HEK293 (cell line): ENCODE measurements around the gene SPRED3.

ENCODE experiments used
- CTCF ChIA-PET: fragments of 350-600 bp; formaldehyde crosslinking; extraction: SDS; loops from one replicate; lab custom pipeline; 2021; ENCODE audit warnings: antibody characterized with exemption; lab: Yijun Ruan, JAX
- POLR2A ChIA-PET: fragments of 300-600 bp; formaldehyde crosslinking; extraction: SDS; loops from one replicate; lab custom pipeline; 2020; ENCODE audit warnings: antibody characterized with exemption, inconsistent platforms; lab: Yijun Ruan, JAX
- H3K27ac ChIP-seq: fragments of 200-500 bp; sonication (Bioruptor generic); 2 replicates; pipeline ENCODE4 v1.5.1; 2014; ENCODE audit warnings: low read depth, low read length, control low read depth, inconsistent platforms; ENCODE audit errors: extremely low read depth
- H3K36me3 ChIP-seq, 2 experiments: fragments of 200-500 bp in 1 of 2; sonication (Bioruptor generic) in 1 of 2; 1 replicate in 1 of 2; 2 replicates in 1 of 2; pipeline ENCODE4 v1.5.1; 2014 to 2017; ENCODE audit warnings: inconsistent platforms in 2 of 2, low read length in 2 of 2; ENCODE audit not compliant: control insufficient read depth in 2 of 2, insufficient read depth in 1 of 2
- H3K4me1 ChIP-seq: fragments of 200-500 bp; sonication (Bioruptor generic); 2 replicates; pipeline ENCODE4 v1.5.1; 2014; ENCODE audit warnings: mild to moderate bottlenecking, low read length, inconsistent platforms; ENCODE audit not compliant: control insufficient read depth, insufficient read depth
- H3K4me3 ChIP-seq: 2 replicates; pipeline ENCODE4 v1.5.1; 2011; ENCODE audit warnings: low read depth, mild to moderate bottlenecking, control low read depth, low read length, moderate library complexity
- H3K9me3 ChIP-seq: fragments of 200-500 bp; sonication (Bioruptor generic); 2 replicates; pipeline ENCODE4 v1.5.1; 2014; ENCODE audit warnings: low read depth, low read length, inconsistent platforms; ENCODE audit not compliant: control insufficient read depth, insufficient read depth
- EGR2 ChIP-seq: fragments of 450-650 bp; formaldehyde crosslinking; IDR thresholded peaks from 2 replicates; pipeline ENCODE4 v1.5.1; 2016; ENCODE audit warnings: low read depth, missing biosample characterization, missing genetic modification characterization
- HOXC10 ChIP-seq: sonication (generic); formaldehyde crosslinking; IDR thresholded peaks from 2 replicates; pipeline ENCODE4 v1.8.1; 2023; ENCODE audit warnings: mild to moderate bottlenecking, missing genetic modification reagents
- IKZF3 ChIP-seq: fragments of 450-650 bp; IDR thresholded peaks from 2 replicates; pipeline ENCODE4 v1.5.0; 2018; ENCODE audit warnings: missing biosample characterization, mild to moderate bottlenecking, missing genetic modification characterization, moderate library complexity
- KLF8 ChIP-seq: fragments of 450-650 bp; formaldehyde crosslinking; IDR thresholded peaks from 2 replicates; pipeline ENCODE4 v1.5.1; 2016; ENCODE audit warnings: missing biosample characterization, missing genetic modification characterization
- MYNN ChIP-seq: fragments of 450-650 bp; formaldehyde crosslinking; IDR thresholded peaks from 2 replicates; pipeline ENCODE4 v1.5.1; 2016; ENCODE audit warnings: missing biosample characterization, missing genetic modification characterization, borderline replicate concordance
- SCRT2 ChIP-seq: fragments of 450-650 bp; formaldehyde crosslinking; IDR thresholded peaks from 2 replicates; pipeline ENCODE4 v1.5.1; 2016; ENCODE audit warnings: missing biosample characterization, missing genetic modification characterization
- TRIM28 ChIP-seq: IDR thresholded peaks from 2 replicates; pipeline ENCODE4 v1.6.1; 2011; ENCODE audit warnings: low read length, control low read depth, borderline replicate concordance
- ZBTB17 ChIP-seq: fragments of 450-650 bp; formaldehyde crosslinking; IDR thresholded peaks from 2 replicates; pipeline ENCODE4 v1.5.1; 2016; ENCODE audit warnings: missing biosample characterization, missing genetic modification characterization
- ZBTB21 ChIP-seq: fragments of 450-650 bp; formaldehyde crosslinking; IDR thresholded peaks from 2 replicates; pipeline ENCODE4 v1.5.1; 2017; ENCODE audit warnings: missing biosample characterization, missing genetic modification characterization
- ZBTB8A ChIP-seq: fragments of 450-650 bp; formaldehyde crosslinking; IDR thresholded peaks from 2 replicates; pipeline ENCODE4 v1.5.1; 2016; ENCODE audit warnings: missing biosample characterization, missing genetic modification characterization
- ZFP69B ChIP-seq: fragments of 450-650 bp; formaldehyde crosslinking; IDR thresholded peaks from 2 replicates; pipeline ENCODE4 v1.5.1; 2016; ENCODE audit warnings: missing biosample characterization, missing genetic modification characterization
- ZNF114 ChIP-seq: fragments of 450-650 bp; formaldehyde crosslinking; IDR thresholded peaks from 2 replicates; pipeline ENCODE4 v1.5.0; 2017; ENCODE audit warnings: missing biosample characterization, missing genetic modification characterization
- ZNF335 ChIP-seq: fragments of 450-650 bp; formaldehyde crosslinking; conservative IDR thresholded peaks from 2 replicates; pipeline ENCODE4 v1.5.1; 2016; ENCODE audit warnings: missing biosample characterization, missing genetic modification characterization
- ZNF404 ChIP-seq: fragments of 450-650 bp; formaldehyde crosslinking; IDR thresholded peaks from 2 replicates; pipeline ENCODE4 v1.5.1; 2017; ENCODE audit warnings: missing biosample characterization, missing genetic modification characterization
- ZNF416 ChIP-seq: fragments of 450-650 bp; formaldehyde crosslinking; IDR thresholded peaks from 2 replicates; pipeline ENCODE4 v1.5.1; 2016; ENCODE audit warnings: missing biosample characterization, missing genetic modification characterization
- ZNF544 ChIP-seq: fragments of 450-650 bp; formaldehyde crosslinking; IDR thresholded peaks from 2 replicates; pipeline ENCODE4 v1.5.0; 2017; ENCODE audit warnings: missing biosample characterization, missing genetic modification characterization
- ZNF555 ChIP-seq: fragments of 450-650 bp; formaldehyde crosslinking; conservative IDR thresholded peaks from 2 replicates; pipeline ENCODE4 v1.5.1; 2017; ENCODE audit warnings: missing biosample characterization, mild to moderate bottlenecking, missing genetic modification characterization, inconsistent platforms
- ZNF76 ChIP-seq: fragments of 450-650 bp; formaldehyde crosslinking; IDR thresholded peaks from 2 replicates; pipeline ENCODE4; 2016; ENCODE audit warnings: low read depth, missing biosample characterization, missing genetic modification characterization, borderline replicate concordance
- ZNF837 ChIP-seq: fragments of 450-650 bp; formaldehyde crosslinking; IDR thresholded peaks from 2 replicates; pipeline ENCODE4 v1.5.1; 2016; ENCODE audit warnings: missing biosample characterization, missing genetic modification characterization
- TF ChIP-seq, protein P1 (sequence below): fragments of 450-650 bp; formaldehyde crosslinking; IDR thresholded peaks from 2 replicates; pipeline ENCODE4 v1.5.1; 2017; ENCODE audit warnings: missing biosample characterization, missing genetic modification characterization
- TF ChIP-seq, protein P2 (sequence below): fragments of 450-650 bp; formaldehyde crosslinking; IDR thresholded peaks from 2 replicates; pipeline ENCODE4 v1.5.1; 2016; ENCODE audit warnings: missing biosample characterization, missing genetic modification characterization
- TF ChIP-seq, protein P3 (sequence below): fragments of 450-650 bp; formaldehyde crosslinking; IDR thresholded peaks from 2 replicates; pipeline ENCODE4 v1.5.1; 2016; ENCODE audit warnings: missing biosample characterization, missing genetic modification characterization, borderline replicate concordance
- TF ChIP-seq, protein P4 (sequence below): fragments of 450-650 bp; formaldehyde crosslinking; IDR thresholded peaks from 2 replicates; pipeline ENCODE4 v1.5.1; 2016; ENCODE audit warnings: missing biosample characterization, missing genetic modification characterization
- TF ChIP-seq, protein P5 (sequence below): sonication (generic); formaldehyde crosslinking; IDR thresholded peaks from 2 replicates; pipeline ENCODE4 v1.8.1; 2022; ENCODE audit warnings: mild to moderate bottlenecking, moderate library complexity, missing genetic modification reagents

Gene SPRED3

DNA sequence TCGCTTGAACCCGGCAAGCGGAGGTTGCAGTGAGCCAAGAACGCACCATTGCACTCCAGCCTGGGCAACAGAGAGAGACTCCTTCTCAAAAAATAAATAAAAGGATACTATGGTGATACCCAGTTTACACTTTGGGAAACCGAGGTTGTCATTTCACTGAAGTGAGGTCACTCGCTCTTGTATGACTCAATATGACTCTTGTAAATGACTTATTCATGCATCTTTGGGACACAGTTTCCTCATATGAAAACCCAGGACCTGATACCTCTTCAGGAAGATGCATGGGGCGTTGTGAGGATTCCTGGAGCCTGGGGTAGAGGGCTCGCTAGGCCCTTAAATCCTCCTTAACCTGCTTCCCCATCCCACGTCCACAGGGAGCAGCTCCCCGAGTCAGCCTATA lies 9.6 kb upstream of the SPRED3 start:
- H3K4me1 ChIP-seq = peaks cover 17% of the 10 kb centered on the region
- ChIA-PET CTCF (interaction anchor here (1.4 kb wide), 1 partner anchor 134 kb away, joined by 4 read pairs; no protein-coding TSS in a partner anchor), POLR2A (interaction anchor here (2.6 kb wide), 1 partner anchor 9 kb away, joined by 31 read pairs; the partner anchor contains the start of gene GGN)
- peaks cover 71 to 79% of the 10 kb centered on the region in 2 experiments for H3K36me3 ChIP-seq
- H3K4me3 ChIP-seq = no peak overlapping the region
- TF ChIP-seq, protein P1, sequence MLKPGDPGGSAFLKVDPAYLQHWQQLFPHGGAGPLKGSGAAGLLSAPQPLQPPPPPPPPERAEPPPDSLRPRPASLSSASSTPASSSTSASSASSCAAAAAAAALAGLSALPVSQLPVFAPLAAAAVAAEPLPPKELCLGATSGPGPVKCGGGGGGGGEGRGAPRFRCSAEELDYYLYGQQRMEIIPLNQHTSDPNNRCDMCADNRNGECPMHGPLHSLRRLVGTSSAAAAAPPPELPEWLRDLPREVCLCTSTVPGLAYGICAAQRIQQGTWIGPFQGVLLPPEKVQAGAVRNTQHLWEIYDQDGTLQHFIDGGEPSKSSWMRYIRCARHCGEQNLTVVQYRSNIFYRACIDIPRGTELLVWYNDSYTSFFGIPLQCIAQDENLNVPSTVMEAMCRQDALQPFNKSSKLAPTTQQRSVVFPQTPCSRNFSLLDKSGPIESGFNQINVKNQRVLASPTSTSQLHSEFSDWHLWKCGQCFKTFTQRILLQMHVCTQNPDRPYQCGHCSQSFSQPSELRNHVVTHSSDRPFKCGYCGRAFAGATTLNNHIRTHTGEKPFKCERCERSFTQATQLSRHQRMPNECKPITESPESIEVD (tag by site-specific recombination) = no peak
- TF ChIP-seq, protein P2, sequence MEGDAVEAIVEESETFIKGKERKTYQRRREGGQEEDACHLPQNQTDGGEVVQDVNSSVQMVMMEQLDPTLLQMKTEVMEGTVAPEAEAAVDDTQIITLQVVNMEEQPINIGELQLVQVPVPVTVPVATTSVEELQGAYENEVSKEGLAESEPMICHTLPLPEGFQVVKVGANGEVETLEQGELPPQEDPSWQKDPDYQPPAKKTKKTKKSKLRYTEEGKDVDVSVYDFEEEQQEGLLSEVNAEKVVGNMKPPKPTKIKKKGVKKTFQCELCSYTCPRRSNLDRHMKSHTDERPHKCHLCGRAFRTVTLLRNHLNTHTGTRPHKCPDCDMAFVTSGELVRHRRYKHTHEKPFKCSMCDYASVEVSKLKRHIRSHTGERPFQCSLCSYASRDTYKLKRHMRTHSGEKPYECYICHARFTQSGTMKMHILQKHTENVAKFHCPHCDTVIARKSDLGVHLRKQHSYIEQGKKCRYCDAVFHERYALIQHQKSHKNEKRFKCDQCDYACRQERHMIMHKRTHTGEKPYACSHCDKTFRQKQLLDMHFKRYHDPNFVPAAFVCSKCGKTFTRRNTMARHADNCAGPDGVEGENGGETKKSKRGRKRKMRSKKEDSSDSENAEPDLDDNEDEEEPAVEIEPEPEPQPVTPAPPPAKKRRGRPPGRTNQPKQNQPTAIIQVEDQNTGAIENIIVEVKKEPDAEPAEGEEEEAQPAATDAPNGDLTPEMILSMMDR (tag by site-specific recombination) = no peak
- no peak for TF ChIP-seq TRIM28
- no peak for TF ChIP-seq ZNF335 (tag by site-specific recombination)
- TF ChIP-seq, protein P3, sequence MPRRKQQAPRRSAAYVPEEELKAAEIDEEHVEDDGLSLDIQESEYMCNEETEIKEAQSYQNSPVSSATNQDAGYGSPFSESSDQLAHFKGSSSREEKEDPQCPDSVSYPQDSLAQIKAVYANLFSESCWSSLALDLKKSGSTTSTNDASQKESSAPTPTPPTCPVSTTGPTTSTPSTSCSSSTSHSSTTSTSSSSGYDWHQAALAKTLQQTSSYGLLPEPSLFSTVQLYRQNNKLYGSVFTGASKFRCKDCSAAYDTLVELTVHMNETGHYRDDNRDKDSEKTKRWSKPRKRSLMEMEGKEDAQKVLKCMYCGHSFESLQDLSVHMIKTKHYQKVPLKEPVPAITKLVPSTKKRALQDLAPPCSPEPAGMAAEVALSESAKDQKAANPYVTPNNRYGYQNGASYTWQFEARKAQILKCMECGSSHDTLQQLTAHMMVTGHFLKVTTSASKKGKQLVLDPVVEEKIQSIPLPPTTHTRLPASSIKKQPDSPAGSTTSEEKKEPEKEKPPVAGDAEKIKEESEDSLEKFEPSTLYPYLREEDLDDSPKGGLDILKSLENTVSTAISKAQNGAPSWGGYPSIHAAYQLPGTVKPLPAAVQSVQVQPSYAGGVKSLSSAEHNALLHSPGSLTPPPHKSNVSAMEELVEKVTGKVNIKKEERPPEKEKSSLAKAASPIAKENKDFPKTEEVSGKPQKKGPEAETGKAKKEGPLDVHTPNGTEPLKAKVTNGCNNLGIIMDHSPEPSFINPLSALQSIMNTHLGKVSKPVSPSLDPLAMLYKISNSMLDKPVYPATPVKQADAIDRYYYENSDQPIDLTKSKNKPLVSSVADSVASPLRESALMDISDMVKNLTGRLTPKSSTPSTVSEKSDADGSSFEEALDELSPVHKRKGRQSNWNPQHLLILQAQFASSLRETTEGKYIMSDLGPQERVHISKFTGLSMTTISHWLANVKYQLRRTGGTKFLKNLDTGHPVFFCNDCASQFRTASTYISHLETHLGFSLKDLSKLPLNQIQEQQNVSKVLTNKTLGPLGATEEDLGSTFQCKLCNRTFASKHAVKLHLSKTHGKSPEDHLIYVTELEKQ (tag by site-specific recombination) = no peak
- TF ChIP-seq ZNF416 (tag by site-specific recombination) = no peak
- H3K27ac ChIP-seq = no peak overlapping the region
- H3K9me3 ChIP-seq = no peaks in the 10 kb centered on the region

DNA sequence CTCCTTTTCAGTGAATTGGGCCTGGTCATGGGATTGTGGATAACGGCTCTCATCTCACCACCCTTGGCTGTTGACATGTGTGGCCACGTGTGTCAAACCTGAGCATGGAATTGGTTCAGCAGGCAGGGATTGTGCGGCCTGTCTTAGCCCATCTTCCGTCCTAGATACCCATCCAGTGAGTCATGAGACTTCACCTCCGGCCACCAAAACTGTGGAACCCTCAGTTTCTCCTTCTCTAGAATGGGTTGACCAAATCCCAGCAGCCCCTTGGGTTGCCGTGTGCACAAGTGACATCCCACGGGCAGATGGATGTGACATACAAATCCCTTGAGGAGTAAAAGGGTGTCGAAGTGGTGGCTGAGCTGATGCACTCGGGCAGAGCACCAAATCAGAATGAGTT lies 7.4 kb upstream of the SPRED3 start:
- CTCF ChIA-PET = interaction anchor here (0.6 kb wide), 2 partner anchors 50 to 98 kb away, joined by 3 to 4 read pairs; no protein-coding TSS in a partner anchor
- peaks cover 5% of the 10 kb centered on the region for H3K4me1 ChIP-seq
- peaks cover 82 to 87% of the 10 kb centered on the region in 2 experiments for H3K36me3 ChIP-seq
- H3K27ac ChIP-seq = no peak overlapping the region
- H3K9me3 ChIP-seq = no peaks in the 10 kb centered on the region
- POLR2A ChIA-PET = interaction anchor here (0.8 to 1.4 kb wide), 3 partner anchors 13 to 22 kb away, joined by 3 read pairs; partner anchors contain the start of gene FAM98C
- TF ChIP-seq ZNF404 (tag by site-specific recombination) (no peak), ZNF114 (no peak), IKZF3 (tag by site-specific recombination) (no peak), KLF8 (tag by site-specific recombination) (no peak), ZNF837 (no peak), ZNF416 (tag by site-specific recombination) (no peak), ZFP69B (tag by site-specific recombination) (no peak), SCRT2 (tag by site-specific recombination) (no peak), HOXC10 (CRISPR knock-in tag) (no peak), ZBTB8A (tag by site-specific recombination) (no peak), ZBTB17 (tag by site-specific recombination) (no peak), ZNF544 (tag by site-specific recombination) (no peak), MYNN (tag by site-specific recombination) (no peak), EGR2 (tag by site-specific recombination) (no peak), ZNF555 (tag by site-specific recombination) (no peak), ZNF76 (no peak), ZBTB21 (no peak)
- TF ChIP-seq, protein P4, sequence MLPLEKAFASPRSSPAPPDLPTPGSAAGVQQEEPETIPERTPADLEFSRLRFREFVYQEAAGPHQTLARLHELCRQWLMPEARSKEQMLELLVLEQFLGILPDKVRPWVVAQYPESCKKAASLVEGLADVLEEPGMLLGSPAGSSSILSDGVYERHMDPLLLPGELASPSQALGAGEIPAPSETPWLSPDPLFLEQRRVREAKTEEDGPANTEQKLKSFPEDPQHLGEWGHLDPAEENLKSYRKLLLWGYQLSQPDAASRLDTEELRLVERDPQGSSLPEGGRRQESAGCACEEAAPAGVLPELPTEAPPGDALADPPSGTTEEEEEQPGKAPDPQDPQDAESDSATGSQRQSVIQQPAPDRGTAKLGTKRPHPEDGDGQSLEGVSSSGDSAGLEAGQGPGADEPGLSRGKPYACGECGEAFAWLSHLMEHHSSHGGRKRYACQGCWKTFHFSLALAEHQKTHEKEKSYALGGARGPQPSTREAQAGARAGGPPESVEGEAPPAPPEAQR (tag by site-specific recombination) = no peak
- TF ChIP-seq, protein P5, sequence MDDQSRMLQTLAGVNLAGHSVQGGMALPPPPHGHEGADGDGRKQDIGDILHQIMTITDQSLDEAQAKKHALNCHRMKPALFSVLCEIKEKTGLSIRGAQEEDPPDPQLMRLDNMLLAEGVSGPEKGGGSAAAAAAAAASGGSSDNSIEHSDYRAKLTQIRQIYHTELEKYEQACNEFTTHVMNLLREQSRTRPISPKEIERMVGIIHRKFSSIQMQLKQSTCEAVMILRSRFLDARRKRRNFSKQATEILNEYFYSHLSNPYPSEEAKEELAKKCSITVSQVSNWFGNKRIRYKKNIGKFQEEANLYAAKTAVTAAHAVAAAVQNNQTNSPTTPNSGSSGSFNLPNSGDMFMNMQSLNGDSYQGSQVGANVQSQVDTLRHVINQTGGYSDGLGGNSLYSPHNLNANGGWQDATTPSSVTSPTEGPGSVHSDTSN (CRISPR knock-in tag) = no peak
- H3K4me3 ChIP-seq = no peak overlapping the region
